Ureter (tissue), 1 donor: ENCODE data around the gene DNMT3A. TPM values are rescaled to one million over a fixed set of nuclear protein-coding genes. Genes with fewer than 3 reads are reported as not detected.

Experiments
- DNase-seq: peaks from one replicate; pipeline ENCODE4 v3.0.0-alpha.2; 2020; ENCODE audit warnings: low spot score
- total RNA-seq: library from RNA; stranded (reverse); gene quantifications from one replicate; pipeline ENCODE4 v1.2.4, GENCODE V29; 2023
- donor health status: DM: yes; HTN: yes; CAD: no.

DNMT3A gene
- total RNA-seq, 1 donor from 2014 or later = 40.1 TPM

- no peak for DNase-seq
These were observed 36.0 kb downstream of the DNMT3A start for GRCh38 chr2:25305775-25306174.

GRCh38 chr2:25304826-25305596 is 36.7 kb downstream of the DNMT3A start:
- DNase-seq = no peak

DNA sequence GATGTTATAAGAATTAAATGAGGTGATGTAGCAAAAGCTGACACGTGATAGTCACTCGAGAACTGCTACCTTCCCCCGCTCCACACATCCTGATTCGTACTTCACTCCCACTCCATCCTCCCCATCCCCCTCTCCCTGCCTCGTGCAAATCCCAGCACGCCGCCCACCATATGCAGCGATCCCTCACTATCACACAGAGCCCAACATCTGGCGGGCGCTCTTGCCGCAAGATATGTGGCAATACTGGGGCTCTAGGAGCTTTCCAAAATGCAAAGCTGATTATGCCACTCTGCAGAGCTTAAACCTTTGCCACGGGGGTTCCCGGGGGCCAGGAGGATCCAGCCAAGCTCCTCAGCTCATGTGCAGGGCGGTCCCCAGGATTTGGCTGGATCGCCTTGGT is 37.4 kb downstream of the DNMT3A start:
- DNase-seq = no peak

- DNase-seq = no peak
These were observed 38.0 kb downstream of the DNMT3A start for GRCh38 chr2:25303633-25304236.

- no peak for DNase-seq
These were observed 38.9 kb downstream of the DNMT3A start for GRCh38 chr2:25302758-25303375.

GRCh38 chr2:25301453-25302352 is 40.0 kb downstream of the DNMT3A start:
- no peak for DNase-seq

- no peak for DNase-seq
These were observed 41.7 kb downstream of the DNMT3A start for GRCh38 chr2:25300001-25300400.

GRCh38 chr2:25298776-25299431 is 42.8 kb downstream of the DNMT3A start:
- no peak for DNase-seq

- DNase-seq = no peak
These were observed 44.0 kb downstream of the DNMT3A start for GRCh38 chr2:25297738-25298137.

DNA sequence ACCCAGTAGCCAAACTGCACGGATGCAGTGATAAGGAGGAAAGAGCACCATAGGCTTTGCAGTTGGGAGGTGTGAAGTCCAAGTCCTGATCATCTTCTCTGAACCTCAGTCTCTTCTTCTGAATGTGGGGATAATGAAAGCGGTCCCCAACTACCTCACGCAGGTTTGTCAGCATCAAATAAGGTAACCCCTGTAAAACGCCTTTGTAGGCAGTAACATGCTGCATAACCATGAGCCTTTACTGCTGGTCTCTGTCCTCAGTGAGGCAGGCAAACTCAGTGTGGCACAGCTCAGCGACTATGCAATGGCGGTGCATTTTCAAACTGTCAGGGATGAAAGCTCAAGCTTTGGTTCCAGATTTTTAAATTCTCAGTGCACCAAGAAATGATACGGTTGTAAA is 46.1 kb downstream of the DNMT3A start:
- DNase-seq = no peak

DNA sequence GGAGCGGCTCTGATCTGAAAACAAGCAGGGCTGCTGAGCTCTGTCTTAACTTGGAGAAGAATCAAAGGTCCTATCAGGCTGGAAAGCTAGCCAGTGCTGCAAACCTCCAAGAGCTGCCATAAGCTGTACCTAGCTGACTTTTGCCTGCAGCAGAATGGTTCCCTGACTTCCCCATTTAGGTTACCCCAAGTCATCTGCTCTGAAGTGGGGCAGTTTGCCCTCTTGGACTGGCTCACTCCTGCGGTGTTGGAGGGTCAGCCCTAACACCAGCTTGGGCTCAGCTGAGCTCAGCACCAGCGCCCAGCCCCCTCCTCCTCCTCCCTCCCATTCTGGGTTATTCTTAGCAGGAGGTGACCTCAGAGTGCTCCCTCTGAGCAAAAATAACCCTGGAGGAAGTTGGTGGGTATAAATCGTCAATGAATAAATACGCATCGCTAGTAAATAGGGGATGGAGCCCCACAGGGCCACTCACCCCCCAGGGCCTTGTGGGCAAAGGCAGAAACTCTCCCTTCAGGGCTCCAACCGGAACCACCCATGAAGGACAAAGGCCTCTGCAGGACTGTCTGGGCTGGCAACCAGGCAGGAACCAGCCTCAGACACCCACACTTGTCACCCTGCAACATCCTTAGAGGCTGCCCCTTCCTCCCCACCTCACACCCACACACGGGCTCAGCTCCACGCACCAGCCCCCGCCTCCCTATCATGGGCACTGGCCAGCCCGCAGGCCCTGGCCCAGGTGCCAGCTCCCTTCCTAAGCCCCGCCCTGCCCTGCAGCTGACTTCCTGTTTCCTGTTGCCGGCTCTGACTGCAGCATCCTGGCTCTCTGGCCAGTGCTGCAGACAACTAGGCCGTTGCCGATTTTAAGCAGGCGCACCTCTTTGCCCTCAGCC is 46.9 kb downstream of the DNMT3A start:
- peak; percentile 85 for DNase-seq

DNA sequence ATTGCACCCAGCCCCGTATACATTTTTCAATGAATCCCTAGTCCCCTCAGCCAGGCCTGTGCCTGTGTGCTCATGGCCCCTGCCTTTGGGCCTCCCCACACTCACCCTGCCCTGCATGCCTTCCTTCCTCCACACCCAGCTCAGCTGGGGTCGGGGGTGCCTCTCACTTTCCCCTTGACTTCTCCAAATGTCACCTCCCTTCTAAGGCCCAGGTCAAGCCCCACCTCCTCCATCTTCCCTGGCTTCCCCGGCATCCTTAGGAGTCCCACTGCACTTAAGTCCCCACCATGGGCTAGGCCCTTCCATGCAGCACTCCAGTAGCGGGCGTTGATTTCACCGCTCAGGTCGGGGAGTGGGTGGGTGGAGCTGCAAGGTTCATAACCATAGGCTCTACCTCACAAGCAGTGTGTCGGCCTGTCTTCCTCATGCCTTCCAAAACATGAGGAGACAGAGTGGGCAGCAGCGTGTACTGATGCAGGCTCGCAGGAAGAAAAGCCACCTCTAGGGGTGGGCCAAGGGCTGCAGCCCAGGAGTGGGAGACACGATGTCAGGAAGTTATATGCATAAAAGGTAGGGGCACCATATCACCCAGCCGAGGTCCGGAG is 47.7 kb downstream of the DNMT3A start:
- DNase-seq = no peak

GRCh38 chr2:25293145-25293544 is 48.6 kb downstream of the DNMT3A start:
- DNase-seq = no peak

DNA sequence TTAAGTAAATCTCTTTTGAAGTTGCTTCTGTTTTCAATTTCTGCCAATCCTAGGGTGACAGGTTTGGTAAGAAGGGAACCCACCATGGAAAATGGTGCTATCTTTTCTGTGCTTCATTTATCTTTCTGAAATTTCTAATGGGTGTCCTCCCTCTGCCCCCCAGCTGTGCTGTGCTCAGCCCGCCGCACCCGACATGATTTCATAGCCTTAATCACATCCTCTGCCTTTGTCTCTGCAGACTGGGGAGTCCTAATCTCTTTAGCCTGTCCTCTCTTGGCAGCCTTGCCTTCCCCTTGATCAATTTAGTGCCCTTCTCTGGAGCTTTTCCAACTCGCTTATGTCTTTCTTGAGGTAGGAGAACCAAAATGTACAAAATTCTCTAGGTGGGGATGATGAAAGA is 49.3 kb downstream of the DNMT3A start:
- no peak for DNase-seq

DNA sequence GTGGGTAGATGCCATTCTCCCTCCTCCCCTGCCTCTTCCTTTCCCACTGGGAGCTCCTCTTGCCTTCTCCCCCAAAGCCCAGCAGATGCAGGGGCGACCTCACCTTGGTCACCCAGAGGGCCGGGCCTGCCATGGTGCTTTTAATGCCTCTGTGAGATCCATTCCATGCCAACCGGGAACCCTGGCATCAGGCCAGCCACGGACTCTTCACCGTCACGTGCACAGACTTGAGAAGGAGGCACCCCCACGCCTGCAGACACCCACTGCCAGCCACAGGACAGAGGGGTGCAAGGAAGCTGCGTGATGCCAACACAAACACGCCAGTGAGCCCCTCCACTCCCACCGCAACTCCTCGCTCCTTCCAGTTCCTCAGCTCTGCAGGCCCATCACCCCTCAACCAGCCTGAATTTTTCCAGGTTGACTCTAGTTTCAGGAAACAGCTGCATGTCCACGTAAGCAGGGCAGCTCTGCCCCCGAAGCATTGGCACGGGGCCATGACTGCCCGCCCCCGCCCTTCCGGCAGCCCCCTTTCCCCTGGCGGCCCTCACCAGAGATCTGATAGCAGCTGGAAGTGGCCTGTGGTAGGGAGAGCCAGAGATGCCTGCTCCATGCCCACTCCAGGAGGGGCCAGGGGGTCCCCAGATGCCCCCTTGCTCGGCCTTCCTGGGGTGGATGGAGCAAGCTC is 50.8 kb downstream of the DNMT3A start:
- no peak for DNase-seq

GRCh38 chr2:25286723-25287483 is 54.8 kb downstream of the DNMT3A start:
- DNase-seq = no peak

- no peak for DNase-seq
These were observed 55.7 kb downstream of the DNMT3A start for GRCh38 chr2:25286025-25286400.

GRCh38 chr2:25285265-25286024 is 56.3 kb downstream of the DNMT3A start:
- DNase-seq = no peak
